AG09319 (cell line): ENCODE measurements around the gene C22orf15.

Experiments used
- DNase-seq: peaks from one replicate; pipeline ENCODE4 v3.0.0-alpha.2; 2010; ENCODE audit warnings: low read depth; ENCODE audit errors: extremely low read depth
- TF ChIP-seq, protein P1 (sequence below): IDR thresholded peaks from 2 replicates; pipeline ENCODE4 v1.5.1; 2011; ENCODE audit warnings: low read depth, mild to moderate bottlenecking, inconsistent platforms, low read length, moderate library complexity

The C22orf15 gene

DNA sequence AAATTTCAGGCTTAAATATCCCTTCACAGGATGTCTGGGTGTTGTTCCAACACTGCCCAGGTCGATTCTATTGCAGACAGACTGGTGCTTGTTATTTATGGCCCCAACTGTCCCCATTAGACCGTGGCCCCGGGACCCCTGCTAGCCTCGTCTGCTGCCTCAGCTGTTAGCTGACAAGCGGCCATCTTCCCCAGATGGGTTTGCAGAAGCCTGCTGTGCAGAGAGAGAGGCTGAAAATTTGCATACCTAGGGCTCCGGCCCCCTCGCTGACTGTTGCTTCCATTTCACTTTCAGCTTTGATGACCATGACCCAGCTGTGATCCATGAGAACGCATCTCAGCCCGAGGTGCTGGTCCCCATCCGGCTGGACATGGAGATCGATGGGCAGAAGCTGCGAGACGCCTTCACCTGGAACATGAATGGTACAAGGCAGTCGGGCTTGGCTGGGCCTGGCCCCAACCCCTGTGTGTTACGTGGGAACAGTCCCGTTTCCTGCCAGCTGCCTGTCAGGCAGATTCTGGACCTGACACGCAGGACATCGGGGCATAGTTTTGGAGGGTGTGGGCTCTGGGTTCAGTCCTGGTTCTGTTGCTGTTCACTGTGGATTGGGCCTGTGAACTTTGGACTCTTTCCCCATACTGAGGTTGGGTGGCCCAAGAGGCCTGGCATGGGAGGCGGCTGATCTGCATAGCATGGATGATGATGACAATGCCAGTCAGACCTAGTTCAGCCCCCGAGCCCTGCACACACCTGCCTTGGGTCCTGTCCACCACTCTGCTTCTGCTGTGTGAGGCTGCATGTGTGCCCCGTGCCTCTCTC is 40.4 kb downstream of the C22orf15 start:
- no peak for DNase-seq
- TF ChIP-seq, protein P1, sequence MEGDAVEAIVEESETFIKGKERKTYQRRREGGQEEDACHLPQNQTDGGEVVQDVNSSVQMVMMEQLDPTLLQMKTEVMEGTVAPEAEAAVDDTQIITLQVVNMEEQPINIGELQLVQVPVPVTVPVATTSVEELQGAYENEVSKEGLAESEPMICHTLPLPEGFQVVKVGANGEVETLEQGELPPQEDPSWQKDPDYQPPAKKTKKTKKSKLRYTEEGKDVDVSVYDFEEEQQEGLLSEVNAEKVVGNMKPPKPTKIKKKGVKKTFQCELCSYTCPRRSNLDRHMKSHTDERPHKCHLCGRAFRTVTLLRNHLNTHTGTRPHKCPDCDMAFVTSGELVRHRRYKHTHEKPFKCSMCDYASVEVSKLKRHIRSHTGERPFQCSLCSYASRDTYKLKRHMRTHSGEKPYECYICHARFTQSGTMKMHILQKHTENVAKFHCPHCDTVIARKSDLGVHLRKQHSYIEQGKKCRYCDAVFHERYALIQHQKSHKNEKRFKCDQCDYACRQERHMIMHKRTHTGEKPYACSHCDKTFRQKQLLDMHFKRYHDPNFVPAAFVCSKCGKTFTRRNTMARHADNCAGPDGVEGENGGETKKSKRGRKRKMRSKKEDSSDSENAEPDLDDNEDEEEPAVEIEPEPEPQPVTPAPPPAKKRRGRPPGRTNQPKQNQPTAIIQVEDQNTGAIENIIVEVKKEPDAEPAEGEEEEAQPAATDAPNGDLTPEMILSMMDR = no peak

- TF ChIP-seq, protein P1 = no peak
- no peak for DNase-seq
These were observed 42.0 kb downstream of the C22orf15 start for GRCh38 chr22:23804781-23805291.

GRCh38 chr22:23806837-23807236 is 44.0 kb downstream of the C22orf15 start:
- TF ChIP-seq, protein P1 = no peak
- no peak for DNase-seq

DNA sequence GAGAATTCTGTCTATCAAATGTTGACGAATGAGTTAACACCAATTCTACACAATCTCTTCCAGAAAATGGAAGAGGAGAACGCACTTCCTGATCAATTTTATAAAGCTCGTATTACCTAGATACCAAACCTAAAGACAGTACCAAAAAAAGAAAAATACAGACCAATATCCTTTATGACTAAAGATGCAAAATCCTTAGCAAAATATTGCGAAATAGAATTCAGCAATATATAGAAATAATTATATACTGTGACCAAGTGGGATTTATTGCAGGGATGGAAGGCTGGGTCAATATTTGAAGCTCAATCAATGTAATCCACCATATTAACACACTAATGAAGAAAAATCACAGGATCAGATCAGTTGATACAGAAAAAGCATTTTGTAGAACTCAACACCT is 49.6 kb downstream of the C22orf15 start:
- TF ChIP-seq, protein P1 = no peak
- no peak for DNase-seq
